HCT116 (cell line): Measurements from ENCODE around the gene KMO. TPM values are rescaled to one million over a fixed set of nuclear protein-coding genes. Genes with fewer than 3 reads are reported as not detected.

Source experiments
- ATAC-seq: fragments of 200-7000 bp; cut with Tn5 transposase; 2 replicates; pipeline ENCODE4 v1.9.1; 2020; ENCODE audit warnings: mild to moderate bottlenecking, moderate library complexity
- BruUV-seq: library from RNA; stranded (reverse); fragments of 400-500 nt; replicated peaks from 2 replicates; lab custom pipeline; 2021; lab: Mats Ljungman, UMichigan
- CTCF ChIA-PET: fragments of 300-600 bp; sonication (Branson Sonifier 250); formaldehyde crosslinking; loops from one replicate; lab custom pipeline; 2021; ENCODE audit warnings: antibody characterized with exemption; lab: Charles Lee
- POLR2A ChIA-PET: fragments of 300-600, 350-600 bp; sonication (Branson Sonifier 250); formaldehyde crosslinking; loops from one replicate; lab custom pipeline; 2021; ENCODE audit warnings: antibody characterized with exemption; lab: Charles Lee
- RAD21 ChIA-PET, 2 experiments: fragments of 300-600 bp; sonication (Branson Sonifier 250); formaldehyde crosslinking; loops; one replicate each; lab custom pipeline; 2023; ENCODE audit warnings: low total read pairs in 2 of 2; ENCODE audit not compliant: uncharacterized antibody in 2 of 2, unreplicated experiment in 2 of 2, low non-redundant PET in 1 of 2; lab: Charles Lee
- DNase-seq: peaks from one replicate; pipeline ENCODE4 v3.0.0-alpha.2; 2010; ENCODE audit warnings: low read depth, low spot score
- H2AFZ ChIP-seq: fragments of 200-600 bp; shearing (Covaris generic), sonication (generic); 2 replicates; pipeline ENCODE4 v1.6.1; 2017; ENCODE audit warnings: low read depth, mixed run types, mixed read lengths, antibody characterized with exemption, low read length; ENCODE audit not compliant: poor library complexity, severe bottlenecking
- H3K27ac ChIP-seq: 2 replicates; pipeline ENCODE4 v1.5.1; 2012; ENCODE audit warnings: low read depth, low read length
- H3K27me3 ChIP-seq: fragments of 200-600 bp; sonication (generic); 2 replicates; pipeline ENCODE4 v1.6.1; 2016; ENCODE audit warnings: mixed run types, low read length, mixed read lengths; ENCODE audit not compliant: insufficient read depth
- H3K36me3 ChIP-seq, 2 experiments: fragments of 200-500 bp in 1 of 2; fragments of 200-600 bp in 1 of 2; sonication (Bioruptor generic) in 1 of 2; sonication (generic) in 1 of 2; 2 replicates each; pipeline versions ENCODE4 v1.5.1 to v1.6.1; 2014 to 2016; ENCODE audit warnings: low read length in 2 of 2, inconsistent platforms in 1 of 2, mixed read lengths in 1 of 2, mixed run types in 1 of 2; ENCODE audit not compliant: insufficient read depth in 2 of 2, control insufficient read depth in 1 of 2
- H3K4me1 ChIP-seq, 2 experiments: fragments of 200-600 bp in 1 of 2; sonication (generic) in 1 of 2; 2 replicates each; pipeline versions ENCODE4 v1.5.1 to v1.6.1; 2012 to 2017; ENCODE audit warnings: low read length in 2 of 2, inconsistent platforms in 1 of 2, mild to moderate bottlenecking in 1 of 2, mixed read lengths in 1 of 2, mixed run types in 1 of 2, moderate library complexity in 1 of 2; ENCODE audit not compliant: insufficient read depth in 2 of 2, control insufficient read depth in 1 of 2
- H3K4me2 ChIP-seq: fragments of 200-600 bp; sonication (generic); 2 replicates; pipeline ENCODE4 v1.6.1; 2017; ENCODE audit warnings: mixed run types, low read length, mixed read lengths
- H3K4me3 ChIP-seq, 2 experiments: fragments of 200-600 bp in 1 of 2; sonication (generic) in 1 of 2; replicated peaks in 1 of 2; 2 replicates each; pipeline ENCODE4 v1.5.1; 2011 to 2016; ENCODE audit warnings: low read length in 2 of 2, control low read depth in 1 of 2, low read depth in 1 of 2, mild to moderate bottlenecking in 1 of 2, mixed read lengths in 1 of 2, mixed run types in 1 of 2
- H3K79me2 ChIP-seq: fragments of 200-600 bp; sonication (generic); 2 replicates; pipeline ENCODE4 v1.6.1; 2017; ENCODE audit warnings: mild to moderate bottlenecking, mixed run types, low read length, moderate library complexity, mixed read lengths; ENCODE audit not compliant: insufficient read depth
- H3K9ac ChIP-seq: fragments of 200-600 bp; sonication (generic); 2 replicates; pipeline ENCODE4 v1.6.1; 2016; ENCODE audit warnings: low read length, mixed read lengths
- H3K9me2 ChIP-seq: fragments of 200-600 bp; sonication (generic), shearing (Covaris generic); 2 replicates; pipeline ENCODE4 v1.6.1; 2017; ENCODE audit warnings: mixed run types, mild to moderate bottlenecking, moderate library complexity; ENCODE audit not compliant: insufficient read depth
- H3K9me3 ChIP-seq, 2 experiments: fragments of 200-500 bp in 1 of 2; fragments of 200-600 bp in 1 of 2; sonication (Bioruptor generic) in 1 of 2; sonication (generic) in 1 of 2; 2 replicates each; pipeline ENCODE4 v1.6.1; 2014 to 2017; ENCODE audit warnings: low read length in 2 of 2, mixed read lengths in 2 of 2, inconsistent platforms in 1 of 2, low read depth in 1 of 2, mild to moderate bottlenecking in 1 of 2, mixed run types in 1 of 2, moderate library complexity in 1 of 2; ENCODE audit not compliant: control insufficient read depth in 1 of 2, insufficient read depth in 1 of 2
- H4K20me1 ChIP-seq: fragments of 200-600 bp; sonication (generic), shearing (Covaris generic); 2 replicates; pipeline ENCODE4 v1.6.1; 2017; ENCODE audit warnings: mixed run types, mild to moderate bottlenecking, moderate library complexity; ENCODE audit not compliant: insufficient read depth
- CBX3 ChIP-seq: IDR thresholded peaks from 2 replicates; pipeline ENCODE4 v1.6.1; 2012; ENCODE audit warnings: low read depth
- EGR1 ChIP-seq: IDR thresholded peaks from 2 replicates; pipeline ENCODE4 v1.6.1; 2012; ENCODE audit warnings: low read depth
- ELF1 ChIP-seq: IDR thresholded peaks from 2 replicates; pipeline ENCODE4 v1.6.1; 2012; ENCODE audit warnings: low read depth, borderline replicate concordance
- EZH2 ChIP-seq: fragments of 200-600 bp; sonication (generic); IDR thresholded peaks from 2 replicates; pipeline ENCODE4 v1.6.1; 2017; ENCODE audit warnings: antibody characterized with exemption, mixed run types
- FOSL1 ChIP-seq: IDR thresholded peaks from 2 replicates; pipeline ENCODE4 v1.6.1; 2012; ENCODE audit warnings: low read depth
- JUND ChIP-seq: IDR thresholded peaks from 2 replicates; pipeline ENCODE4 v1.6.1; 2012
- MAX ChIP-seq: IDR thresholded peaks from 2 replicates; pipeline ENCODE4 v1.6.1; 2012
- RAD21 ChIP-seq: IDR thresholded peaks from 2 replicates; pipeline ENCODE4 v1.6.1; 2012; ENCODE audit warnings: low read depth, mild to moderate bottlenecking
- SIN3A ChIP-seq: IDR thresholded peaks from 2 replicates; pipeline ENCODE4 v1.6.1; 2012; ENCODE audit warnings: low read depth
- TCF7L2 ChIP-seq: IDR thresholded peaks from 2 replicates; pipeline ENCODE4 v1.7.0; 2011; ENCODE audit warnings: borderline replicate concordance, inconsistent platforms; ENCODE audit not compliant: insufficient read depth, insufficient read length; ENCODE audit errors: extremely low read depth
- YY1 ChIP-seq: IDR thresholded peaks from 2 replicates; pipeline ENCODE4 v1.6.1; 2011; ENCODE audit warnings: low read length, low read depth, moderate library complexity, mild to moderate bottlenecking; ENCODE audit not compliant: insufficient replicate concordance; ENCODE audit errors: extremely low read depth
- ZBTB33 ChIP-seq: IDR thresholded peaks from 2 replicates; pipeline ENCODE4 v1.6.1; 2011; ENCODE audit warnings: mild to moderate bottlenecking, low read length, moderate library complexity; ENCODE audit not compliant: insufficient replicate concordance; ENCODE audit errors: extremely low read depth
- ZFX ChIP-seq: fragments of 450-650 bp; IDR thresholded peaks from 2 replicates; pipeline ENCODE4 v1.6.1; 2017
- intact Hi-C: fragments of 100-400 bp; cut with micrococcal nuclease; formaldehyde crosslinking; loops from 2 replicates; pipeline ENCODE4 v1.10.0; 2022
- total RNA-seq: library from RNA; stranded (reverse); gene quantifications from one replicate; pipeline ENCODE4 v1.2.1, GENCODE V29; 2021; ENCODE audit not compliant: unreplicated experiment
- TF ChIP-seq, protein P1 (sequence below): IDR thresholded peaks from 2 replicates; pipeline ENCODE4 v1.6.1; 2012
- TF ChIP-seq, protein P2 (sequence below): IDR thresholded peaks from 2 replicates; pipeline ENCODE4 v1.6.1; 2012; ENCODE audit warnings: low read depth

KMO gene
- total RNA-seq, 1 experiment from 2014 or later = not detected

GRCh38 chr1:241518476-241519307 is 13.5 kb upstream of the KMO start:
- ChIA-PET CTCF (interaction anchor here (1.7 kb wide), 1 partner anchor 92 kb away, joined by 4 read pairs; no protein-coding TSS in a partner anchor), POLR2A (interaction anchor here (0.9 to 1.4 kb wide), 3 partner anchors 10 to 122 kb away, joined by 4 to 5 read pairs (median 5); partner anchors contain the start of genes CHML and OPN3), RAD21 (no interaction called here)
- peaks cover 5 to 12% of the 10 kb centered on the region in 2 experiments; a peak in 2 of 4 replicates for H3K4me1 ChIP-seq
- intact Hi-C loops = no loop called here
- peaks cover 3% of the 10 kb centered on the region; the same call in 1 of the 2 replicates for H3K9me2 ChIP-seq
- no peaks in the 10 kb centered on the region for H4K20me1 ChIP-seq
- 0 out of 2 replicates have a peak, but pooled peaks cover 3% of the 10 kb centered on the region for H3K27me3 ChIP-seq
- H3K9ac ChIP-seq = peak overlapping the region; percentile 85
- H3K27ac ChIP-seq = peak overlapping the region; percentile 73
- BruUV-seq = TSS peak; percentile 59
- no peaks in the 10 kb centered on the region for H3K9me3 ChIP-seq
- DNase-seq (no peak), ATAC-seq (peak; percentile 41)
- H3K79me2 ChIP-seq = peaks cover 46% of the 10 kb centered on the region
- TF ChIP-seq EZH2 (no peak), MAX (no peak), FOSL1 (no peak), JUND (no peak), EGR1 (no peak), YY1 (no peak), ZFX (no peak), SIN3A (no peak), TCF7L2 (no peak), ELF1 (no peak), CBX3 (no peak), RAD21 (no peak), ZBTB33 (no peak)
- TF ChIP-seq, protein P1, sequence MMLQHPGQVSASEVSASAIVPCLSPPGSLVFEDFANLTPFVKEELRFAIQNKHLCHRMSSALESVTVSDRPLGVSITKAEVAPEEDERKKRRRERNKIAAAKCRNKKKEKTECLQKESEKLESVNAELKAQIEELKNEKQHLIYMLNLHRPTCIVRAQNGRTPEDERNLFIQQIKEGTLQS = no peak
- TF ChIP-seq, protein P2, sequence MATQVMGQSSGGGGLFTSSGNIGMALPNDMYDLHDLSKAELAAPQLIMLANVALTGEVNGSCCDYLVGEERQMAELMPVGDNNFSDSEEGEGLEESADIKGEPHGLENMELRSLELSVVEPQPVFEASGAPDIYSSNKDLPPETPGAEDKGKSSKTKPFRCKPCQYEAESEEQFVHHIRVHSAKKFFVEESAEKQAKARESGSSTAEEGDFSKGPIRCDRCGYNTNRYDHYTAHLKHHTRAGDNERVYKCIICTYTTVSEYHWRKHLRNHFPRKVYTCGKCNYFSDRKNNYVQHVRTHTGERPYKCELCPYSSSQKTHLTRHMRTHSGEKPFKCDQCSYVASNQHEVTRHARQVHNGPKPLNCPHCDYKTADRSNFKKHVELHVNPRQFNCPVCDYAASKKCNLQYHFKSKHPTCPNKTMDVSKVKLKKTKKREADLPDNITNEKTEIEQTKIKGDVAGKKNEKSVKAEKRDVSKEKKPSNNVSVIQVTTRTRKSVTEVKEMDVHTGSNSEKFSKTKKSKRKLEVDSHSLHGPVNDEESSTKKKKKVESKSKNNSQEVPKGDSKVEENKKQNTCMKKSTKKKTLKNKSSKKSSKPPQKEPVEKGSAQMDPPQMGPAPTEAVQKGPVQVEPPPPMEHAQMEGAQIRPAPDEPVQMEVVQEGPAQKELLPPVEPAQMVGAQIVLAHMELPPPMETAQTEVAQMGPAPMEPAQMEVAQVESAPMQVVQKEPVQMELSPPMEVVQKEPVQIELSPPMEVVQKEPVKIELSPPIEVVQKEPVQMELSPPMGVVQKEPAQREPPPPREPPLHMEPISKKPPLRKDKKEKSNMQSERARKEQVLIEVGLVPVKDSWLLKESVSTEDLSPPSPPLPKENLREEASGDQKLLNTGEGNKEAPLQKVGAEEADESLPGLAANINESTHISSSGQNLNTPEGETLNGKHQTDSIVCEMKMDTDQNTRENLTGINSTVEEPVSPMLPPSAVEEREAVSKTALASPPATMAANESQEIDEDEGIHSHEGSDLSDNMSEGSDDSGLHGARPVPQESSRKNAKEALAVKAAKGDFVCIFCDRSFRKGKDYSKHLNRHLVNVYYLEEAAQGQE = no peak
- H2AFZ ChIP-seq = no peak overlapping the region
- H3K36me3 ChIP-seq = no peaks in the 10 kb centered on the region
- H3K4me3 ChIP-seq = peak overlapping the region; percentile 68 to 76
- H3K4me2 ChIP-seq = peak overlapping the region; percentile 89
